HPDE6-E6E7 (cell line): Measurements from ENCODE around the gene CCDC120.

Experiments
- DNase-seq: peaks from one replicate; pipeline ENCODE4 v3.0.0; 2011; ENCODE audit warnings: missing footprints; ENCODE audit errors: extremely low spot score

CCDC120 gene, protein sequence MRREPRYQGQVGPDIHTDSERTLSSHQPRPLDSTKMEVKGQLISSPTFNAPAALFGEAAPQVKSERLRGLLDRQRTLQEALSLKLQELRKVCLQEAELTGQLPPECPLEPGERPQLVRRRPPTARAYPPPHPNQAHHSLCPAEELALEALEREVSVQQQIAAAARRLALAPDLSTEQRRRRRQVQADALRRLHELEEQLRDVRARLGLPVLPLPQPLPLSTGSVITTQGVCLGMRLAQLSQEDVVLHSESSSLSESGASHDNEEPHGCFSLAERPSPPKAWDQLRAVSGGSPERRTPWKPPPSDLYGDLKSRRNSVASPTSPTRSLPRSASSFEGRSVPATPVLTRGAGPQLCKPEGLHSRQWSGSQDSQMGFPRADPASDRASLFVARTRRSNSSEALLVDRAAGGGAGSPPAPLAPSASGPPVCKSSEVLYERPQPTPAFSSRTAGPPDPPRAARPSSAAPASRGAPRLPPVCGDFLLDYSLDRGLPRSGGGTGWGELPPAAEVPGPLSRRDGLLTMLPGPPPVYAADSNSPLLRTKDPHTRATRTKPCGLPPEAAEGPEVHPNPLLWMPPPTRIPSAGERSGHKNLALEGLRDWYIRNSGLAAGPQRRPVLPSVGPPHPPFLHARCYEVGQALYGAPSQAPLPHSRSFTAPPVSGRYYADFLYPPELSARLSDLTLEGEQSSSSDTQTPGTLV

DNA sequence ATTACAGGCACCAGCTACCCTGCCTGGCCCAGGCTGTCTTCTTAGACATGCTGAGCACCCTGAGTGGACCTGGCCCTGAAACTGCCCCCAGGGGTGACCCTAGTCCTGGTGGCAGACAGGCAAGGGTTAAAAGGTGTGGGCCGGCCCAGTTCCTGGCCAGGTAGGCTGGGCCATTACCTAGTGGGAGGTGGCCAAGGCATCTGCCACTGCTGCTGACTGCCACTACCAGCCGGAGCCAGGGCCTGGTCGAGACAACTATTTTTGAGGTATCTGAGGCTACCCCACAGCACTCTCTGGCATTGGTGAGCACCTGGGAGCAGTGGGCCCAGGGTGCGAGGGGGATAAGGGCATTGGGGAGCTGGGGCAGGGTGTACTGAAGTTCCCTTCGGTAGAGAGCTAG is at the start of gene CCDC120:
Gene CCDC120 (plus strand): TSS at position 206 of the 400 bp plus-strand sequence. CDS start 3,043 bp downstream, outside the sequence.
- peak; percentile 38 for DNase-seq

DNA sequence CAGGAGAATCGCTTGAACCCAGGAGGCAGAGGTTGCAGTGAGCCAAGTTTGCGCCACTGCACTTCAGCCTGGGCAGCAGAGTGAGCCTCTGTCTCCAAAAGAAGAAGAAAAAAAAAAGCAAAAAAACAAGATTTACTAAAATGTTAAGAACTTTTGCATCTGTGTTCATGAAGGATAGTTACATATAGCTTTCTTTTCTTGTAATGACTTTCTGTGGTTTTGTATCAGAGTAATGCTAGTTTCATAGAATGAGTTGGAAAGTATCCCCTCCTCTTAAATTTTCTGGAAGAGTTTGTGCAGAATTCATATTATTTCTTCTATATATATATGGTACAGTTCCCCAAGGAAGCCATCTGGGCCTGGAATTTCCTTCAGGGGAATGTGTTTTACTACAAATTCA is 39.7 kb upstream of the CCDC120 start:
- no peak for DNase-seq

DNA sequence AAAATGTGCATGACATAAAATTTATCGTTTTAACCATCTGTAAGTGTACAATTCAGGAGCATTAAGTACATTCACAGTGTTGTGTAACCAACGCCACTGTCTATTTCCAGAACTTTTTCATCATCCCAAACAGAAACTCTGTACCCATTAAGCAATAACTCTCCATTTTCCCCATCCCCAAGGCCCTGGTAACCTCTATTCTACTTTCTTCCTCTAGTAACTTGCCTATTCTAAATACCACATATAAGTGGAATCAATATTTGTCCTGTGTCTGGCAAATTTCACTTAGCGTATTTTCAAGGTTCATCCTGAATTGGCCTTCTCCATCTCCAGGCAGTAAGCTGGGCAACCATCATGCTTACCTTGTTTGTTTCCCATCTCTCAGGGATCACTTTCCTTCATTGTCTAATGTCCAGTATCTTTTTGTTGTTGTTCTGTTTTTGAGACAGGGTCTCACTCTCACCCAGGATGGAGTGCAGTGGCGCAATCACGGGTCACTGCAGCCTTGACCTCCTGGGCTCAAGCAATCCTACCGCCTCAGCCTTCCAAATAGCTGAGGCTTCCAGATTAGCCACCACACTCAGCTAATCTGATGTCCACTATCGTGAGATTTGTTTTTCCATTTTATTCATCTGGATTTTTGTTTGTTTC is 39.1 kb upstream of the CCDC120 start:
- DNase-seq = no peak

DNA sequence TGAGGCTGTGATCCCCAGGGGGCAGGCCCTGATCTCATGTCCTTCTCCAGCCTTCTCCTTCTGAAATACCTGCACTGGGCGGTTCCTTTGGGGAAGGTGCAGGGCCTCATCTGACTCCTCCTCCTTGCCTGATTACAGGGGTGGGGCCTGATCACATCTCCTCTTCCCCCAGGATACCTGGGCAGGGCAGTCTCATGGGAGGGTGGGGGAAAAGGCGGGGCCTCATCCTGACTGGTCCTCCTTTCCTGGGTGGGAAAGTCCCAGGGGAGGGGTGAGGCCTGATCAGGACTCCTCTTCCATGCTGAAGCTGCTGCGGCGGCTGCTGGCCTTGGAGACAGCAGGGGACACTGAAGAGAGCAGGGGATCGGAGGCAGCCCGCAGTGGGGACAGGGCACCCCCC is 28.9 kb upstream of the CCDC120 start:
- peak; percentile 35 for DNase-seq

DNA sequence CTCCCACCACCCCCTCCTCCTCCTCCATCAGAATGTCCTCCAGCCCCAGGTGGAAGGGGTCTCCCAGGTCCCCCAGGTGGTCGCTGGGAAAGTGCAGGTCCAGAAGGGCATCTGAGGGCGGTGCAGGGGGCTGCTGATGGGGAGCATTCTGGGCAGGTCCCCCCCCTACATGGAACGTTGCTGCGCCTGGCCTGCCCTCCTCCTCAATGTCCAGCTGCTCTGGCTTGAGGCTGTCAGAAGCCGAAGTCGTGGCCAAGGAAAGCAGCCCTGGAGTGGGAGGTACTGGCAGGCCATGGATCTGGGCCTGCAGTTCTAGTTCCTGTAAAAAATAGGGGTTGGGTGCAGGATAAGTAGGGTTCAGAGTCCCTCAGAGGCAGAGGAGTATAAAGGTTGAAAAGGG is 28.5 kb upstream of the CCDC120 start:
- no peak for DNase-seq

DNA sequence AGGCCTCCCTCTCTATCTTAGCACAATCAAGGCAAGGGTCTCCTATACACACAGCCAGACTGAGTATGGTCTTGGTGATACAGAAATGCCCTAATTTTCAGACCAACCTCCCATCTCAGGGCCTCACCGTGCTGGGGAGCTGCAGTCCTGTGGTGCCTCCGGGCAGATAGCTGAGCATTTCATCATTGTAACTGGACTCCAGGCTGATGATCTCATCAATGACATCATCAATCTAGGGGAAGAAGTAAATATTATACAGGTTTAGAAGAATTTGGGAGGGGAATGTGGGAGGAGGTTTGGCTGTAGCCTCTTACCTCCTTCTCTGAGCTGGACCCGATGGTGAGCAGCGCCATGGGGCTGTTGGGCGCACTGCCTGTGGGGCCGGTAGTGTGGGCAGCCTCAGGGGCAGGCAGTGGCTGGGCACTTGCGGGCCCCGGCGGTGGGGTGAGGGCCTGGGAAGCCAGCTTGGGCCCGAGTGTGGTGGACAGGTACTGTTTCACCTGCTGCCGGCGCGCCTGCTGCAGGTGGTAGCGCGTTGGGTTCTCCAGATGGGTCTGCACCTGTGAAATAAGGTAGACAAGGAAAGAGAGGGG is 20.8 kb upstream of the CCDC120 start:
- no peak for DNase-seq

DNA sequence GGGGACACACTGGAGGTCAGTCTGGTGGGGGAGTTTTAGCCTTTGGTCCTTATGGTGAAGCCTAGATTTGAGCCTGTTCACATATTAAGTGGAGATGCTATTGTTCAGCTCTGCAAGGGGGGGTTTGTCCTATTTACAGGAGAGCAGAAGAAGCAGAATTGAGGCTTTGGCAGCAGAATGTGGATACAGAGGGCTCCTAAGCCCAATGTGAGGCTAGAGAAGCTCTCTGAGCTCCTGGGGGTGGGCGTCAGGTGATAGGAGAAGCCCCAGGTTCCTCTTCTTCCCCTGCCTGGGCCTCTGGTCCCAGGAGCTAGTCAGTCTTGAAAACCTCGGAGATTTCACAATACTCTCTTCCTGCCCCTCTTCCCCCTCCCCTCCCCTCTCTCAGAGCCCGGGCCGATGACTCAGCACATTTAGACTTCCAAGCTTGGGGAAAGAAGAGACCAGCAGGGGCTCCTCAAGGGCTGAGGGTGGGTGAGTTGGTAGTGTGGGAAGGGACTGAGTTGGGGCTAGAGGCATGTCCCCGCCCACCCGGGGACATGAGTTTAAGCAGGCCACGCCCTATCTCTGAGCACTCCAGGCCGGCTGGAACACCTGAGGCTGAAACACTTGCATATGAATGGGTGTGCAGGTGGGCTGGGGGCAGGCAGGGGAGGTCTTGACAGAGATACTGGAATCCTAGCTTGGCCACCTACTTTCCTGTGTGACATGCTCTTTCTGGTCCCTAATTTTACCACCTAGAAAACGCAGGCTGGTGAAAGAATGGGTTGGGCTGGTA is 19.0 kb upstream of the CCDC120 start:
- DNase-seq = peak; percentile 64

DNA sequence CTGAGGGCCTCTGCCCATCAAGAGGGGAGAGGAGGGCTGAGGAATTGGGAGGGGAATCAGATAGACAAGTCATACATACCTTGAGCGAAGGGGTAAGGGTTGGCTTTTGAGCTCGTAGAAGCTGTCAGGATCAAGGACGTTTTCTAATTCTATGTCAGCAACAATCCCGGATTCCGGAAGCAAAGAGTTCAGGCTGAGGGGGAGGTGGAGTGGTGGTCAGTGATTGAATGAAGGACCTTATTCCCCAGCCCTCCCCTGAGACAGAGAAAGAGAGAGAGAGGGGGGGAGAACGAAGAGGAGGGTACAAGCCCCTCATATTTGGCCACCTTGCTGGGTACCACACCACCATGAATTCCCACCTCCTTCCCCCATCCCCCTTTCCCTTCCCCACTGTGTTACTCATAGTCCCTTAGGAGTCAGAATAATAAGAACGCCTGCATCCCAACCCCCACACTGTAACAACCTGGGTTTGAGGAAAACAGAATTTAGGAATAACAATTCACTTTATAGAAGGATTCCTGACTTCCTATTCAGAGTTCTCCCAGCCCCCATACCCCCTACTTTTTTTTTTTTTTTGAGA is 18.3 kb upstream of the CCDC120 start:
- DNase-seq = no peak

DNA sequence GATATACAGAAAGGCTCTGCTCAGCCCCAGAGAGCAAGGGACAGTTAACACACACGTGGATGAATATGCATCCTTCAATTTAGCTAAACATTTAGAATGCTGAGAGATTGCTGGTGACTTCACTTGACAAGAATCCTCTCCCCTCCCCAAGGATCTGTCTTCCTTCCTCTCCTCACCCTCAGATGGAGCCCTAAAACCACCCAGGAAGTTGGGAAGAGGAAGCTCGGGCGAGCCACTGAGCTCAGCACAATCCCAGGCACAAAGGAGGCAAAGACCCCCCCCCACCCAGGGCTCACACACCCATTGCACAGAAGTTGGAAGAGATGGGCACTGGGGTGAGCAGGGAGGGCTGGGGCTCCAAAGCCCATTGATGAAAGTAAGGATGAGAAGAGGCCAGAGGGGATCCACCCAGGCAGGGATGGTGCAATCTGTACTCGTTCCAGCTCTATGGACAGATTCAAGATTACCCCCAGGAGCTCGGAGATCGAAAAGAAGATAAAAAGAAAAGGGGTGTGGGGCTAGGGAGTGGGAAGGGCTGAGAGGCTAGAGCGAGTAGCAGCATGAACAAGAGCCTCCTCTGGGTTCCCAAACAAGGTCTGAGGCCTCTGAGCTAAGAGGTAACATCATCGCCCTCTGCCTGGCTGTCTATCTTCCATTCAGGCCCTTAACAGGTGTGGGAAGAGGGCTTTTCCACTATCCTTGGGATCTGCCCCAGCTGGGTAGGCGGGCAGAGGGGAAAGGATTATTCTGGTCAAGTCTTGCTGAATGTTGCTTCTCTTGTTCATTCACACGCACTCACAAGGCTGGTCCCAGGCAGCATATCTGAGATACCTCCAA is 16.8 kb upstream of the CCDC120 start:
- DNase-seq = no peak

DNA sequence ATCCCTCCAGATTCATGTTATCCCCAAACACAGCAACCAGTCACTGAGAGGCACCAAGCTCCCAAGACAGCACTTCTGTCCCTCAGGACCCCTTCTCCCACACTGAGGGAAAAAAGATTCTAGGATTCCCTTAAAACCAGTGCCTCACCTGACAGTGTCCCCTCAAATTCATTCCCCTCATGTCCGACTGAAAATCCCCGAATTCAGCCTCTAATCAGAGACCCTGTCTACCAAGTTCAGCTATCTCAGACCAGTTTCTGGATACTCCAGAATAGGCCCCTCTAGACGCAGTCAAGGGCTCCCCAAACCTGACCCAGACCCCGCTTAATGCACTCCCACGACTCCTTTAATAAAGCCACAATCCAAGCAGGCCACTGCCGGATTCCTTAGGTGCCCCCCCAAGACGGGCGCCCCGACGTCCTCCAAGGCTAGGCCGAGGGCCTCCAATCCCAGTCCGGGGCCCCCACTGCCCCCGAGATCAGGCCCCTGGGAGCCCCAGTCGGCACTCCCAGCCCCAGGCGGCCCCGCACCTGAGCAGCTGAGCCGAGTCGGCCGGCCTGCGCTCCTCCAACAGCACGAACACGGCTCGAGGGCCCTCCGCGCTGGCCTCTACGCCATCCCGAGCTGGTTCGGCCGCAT is 16.1 kb upstream of the CCDC120 start:
- no peak for DNase-seq

DNA sequence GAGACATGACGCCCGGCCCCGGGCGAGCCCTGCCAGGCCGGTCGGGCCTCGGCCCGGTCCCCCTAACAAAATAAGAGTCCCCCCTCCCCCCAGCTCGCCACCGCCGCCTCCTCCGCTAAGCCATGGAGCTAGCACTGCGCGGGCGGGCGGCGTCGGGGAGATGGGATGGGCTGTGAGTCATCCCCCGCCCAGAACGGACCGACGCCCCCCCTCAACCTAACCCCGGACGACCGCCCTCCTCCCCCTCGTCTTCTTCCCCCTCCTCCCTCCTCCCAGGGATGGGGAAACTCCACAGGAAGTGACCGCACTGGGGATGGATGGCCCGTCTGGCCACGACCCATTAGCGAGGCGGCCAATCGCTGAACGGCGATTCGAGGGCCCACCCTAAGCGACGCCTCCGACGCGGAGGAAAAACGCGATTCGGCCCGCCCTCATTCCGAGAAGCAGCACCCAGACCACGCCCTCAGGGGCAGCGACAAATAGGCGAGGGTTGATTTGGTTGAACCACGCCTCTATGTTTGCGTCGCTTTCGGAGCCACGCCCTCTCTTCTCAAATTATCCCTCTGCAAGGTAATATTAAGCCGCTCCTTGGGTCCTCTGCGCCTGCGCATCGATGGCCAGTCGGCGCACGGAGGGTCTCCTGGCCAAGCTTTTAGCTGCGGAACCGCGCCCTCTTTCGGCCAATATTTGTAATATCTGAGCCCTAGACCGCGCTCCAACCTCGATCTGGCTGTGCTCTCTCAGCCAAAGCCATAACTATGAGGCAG is 15.4 kb upstream of the CCDC120 start, which contains the start of gene TFE3:
Gene TFE3 (minus strand): TSS at position 138 of the 767 bp plus-strand sequence. CDS start 131 bp downstream, at position 7.
- DNase-seq = peak; percentile 76

DNA sequence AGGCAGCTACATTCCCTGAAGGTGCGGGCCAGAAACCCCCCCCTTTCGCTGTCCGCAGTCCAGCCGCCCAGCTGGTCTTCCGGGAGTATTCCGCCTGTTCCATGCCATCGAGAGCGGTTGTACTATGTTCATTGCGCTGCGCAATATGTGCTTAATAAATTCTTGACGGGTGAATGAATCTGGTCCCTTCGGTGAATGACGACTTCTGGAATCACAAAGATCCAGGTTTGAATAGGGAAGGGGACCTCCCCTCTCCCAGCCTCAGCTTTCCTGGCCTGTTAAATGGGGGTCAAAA is 14.9 kb upstream of the CCDC120 start:
- no peak for DNase-seq

DNA sequence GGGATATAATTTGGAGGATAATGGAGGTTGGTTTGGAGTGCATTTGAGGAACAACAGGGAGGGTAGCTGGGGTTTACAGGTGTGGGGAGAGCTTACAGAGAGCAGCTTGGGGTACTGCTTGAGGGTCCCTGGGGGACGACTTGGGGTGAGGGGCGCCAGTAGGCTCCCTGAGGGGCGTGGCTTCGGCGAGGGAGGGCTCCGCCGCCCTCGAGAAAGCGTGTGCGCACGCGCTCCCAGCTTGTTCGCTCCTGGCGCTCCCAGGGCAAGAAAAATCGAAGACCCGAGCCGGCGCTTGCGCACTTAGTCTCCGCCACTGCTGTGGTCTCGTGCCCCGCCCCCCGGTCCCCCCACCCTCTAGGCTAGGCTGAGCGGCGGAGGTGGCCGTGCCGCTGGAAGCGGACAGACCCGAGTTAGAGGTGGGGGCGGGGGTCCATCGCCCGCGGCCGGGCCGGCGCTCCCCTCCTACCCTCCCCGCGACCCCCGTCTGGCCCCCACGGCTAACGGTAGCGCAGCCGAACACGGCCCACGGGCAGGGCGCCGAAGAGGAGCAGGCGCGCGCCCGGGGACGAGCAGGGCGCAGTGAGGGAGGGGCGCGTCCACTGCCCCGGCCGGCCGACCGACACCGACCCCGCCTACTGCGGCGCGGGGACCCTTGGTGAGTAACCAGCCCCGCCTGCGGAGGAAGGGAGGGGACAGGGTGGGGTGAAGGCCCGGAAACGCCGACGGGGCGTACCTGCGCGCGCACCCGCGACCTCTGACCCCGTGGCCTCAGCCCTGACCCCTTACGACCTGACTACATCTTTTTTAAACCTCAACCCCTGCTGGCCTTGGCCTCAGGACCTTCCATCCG is 5.4 kb upstream of the CCDC120 start:
- no peak for DNase-seq

DNA sequence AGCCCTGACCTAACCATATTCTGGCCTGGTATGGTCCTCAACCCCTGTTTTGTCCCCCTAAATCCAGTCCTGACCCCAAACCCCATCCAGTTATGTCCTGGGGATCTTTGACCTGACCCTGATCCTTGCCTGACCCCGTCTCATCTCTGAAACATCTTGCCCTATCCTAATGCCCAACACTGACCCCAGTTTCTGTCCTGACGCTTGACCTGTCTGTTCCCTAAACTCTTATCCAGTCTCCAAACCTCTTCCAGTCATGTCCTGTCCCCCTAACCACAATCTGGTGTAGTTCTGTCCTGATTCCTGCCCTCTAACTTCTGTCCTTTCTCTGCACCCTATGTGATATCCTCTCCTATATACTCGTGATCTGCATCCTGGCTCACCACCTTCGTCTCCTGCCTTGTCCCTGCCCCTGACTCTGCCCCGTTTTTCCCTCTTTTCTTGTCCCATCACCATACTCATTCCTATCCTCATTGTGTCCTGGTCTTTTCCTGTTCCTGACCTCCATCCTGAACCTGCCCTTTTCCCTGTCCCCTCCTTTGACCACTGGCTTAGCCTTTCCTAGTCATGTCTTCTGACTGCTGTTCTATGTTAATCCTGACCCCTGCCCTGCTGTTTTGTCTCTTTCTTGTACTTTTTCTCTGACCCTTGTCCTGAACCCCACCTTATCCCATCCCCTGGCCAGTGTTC is 4.6 kb upstream of the CCDC120 start:
- DNase-seq = no peak

DNA sequence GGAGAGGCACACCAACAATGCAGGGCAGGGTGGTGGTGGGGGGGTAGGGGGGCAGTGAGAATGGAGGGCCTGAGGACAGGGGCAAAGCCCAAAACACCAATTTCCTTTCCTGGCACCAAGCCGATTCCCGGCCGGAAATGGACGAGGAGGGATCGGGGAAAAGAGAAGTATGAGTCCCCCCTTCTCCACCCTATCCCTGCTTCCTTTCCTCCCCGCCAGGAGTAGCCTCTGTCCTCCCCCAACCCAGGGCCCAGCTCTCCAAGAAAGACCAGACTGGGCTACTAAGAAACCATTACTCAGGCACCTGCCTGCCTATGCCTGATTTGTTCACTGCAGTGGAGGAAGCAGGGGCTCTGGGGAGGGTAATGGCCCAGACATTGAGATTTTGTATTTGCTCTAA is 402 bp downstream of the CCDC120 start:
- DNase-seq = no peak

DNA sequence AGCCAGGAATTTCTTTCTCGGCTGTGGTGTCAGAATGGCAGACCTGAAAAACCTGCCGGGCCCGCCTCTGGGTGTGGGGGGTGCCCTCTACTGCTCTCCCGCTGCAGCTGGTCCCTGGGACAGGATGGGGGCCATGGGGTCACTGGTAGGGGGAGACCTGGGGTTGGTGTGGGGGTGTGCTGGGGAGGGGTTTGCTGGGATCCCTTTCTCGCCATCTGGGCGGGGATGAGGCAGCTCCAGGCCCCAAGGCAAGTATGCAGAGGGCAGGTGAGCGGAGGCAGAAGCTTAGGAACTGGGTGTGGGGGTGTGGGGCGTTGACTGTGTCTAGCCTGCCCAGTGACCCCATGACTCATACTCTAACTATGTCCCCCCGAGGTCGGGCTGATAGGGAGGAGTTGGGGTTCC is 884 bp downstream of the CCDC120 start:
- DNase-seq = peak; percentile 44

DNA sequence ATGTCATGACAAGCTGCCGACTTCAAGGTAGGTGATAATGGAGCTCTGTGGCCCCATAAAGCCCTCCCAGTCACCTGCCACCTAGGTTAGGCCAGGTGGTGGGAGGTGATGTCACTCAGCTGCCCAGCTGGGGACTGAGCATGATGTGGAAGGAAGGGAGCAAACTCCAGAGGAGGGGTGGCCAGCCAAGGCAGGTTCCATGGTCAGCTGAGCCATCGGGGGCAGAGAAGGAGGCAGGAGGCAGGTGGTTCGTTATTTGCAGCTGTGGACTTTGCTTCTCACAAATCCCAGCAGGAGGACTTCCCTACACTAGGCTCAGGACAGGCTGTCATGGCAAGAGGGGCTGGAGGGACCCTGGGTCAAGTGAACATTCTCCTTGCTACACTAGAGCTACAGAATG is 2.1 kb downstream of the CCDC120 start:
- no peak for DNase-seq

DNA sequence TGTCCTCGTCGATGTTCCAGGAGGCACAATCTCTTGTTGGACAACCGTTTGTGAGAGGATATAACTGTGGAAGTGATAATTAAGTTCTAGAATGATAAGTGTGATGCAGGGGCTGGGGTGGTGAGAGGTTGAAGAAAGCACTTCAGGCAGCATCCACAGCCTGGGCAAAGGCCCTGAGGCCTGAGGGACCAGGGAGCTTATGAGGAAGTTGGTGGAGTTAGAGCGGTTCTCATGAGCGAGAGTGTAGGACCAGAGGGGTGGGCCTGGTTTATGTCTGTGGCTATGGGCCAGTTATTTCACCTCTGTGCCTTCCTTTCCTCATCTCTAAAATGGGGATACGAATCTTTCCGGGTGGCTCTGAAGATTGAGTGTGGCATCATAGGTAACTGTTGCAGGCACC is 2.7 kb downstream of the CCDC120 start:
- DNase-seq = no peak
